Fibroblast of peridontal ligament (primary cell): ENCODE data around the gene SLC25A10.
"Not testable (repeated sequence)": the region's sequence is repeated elsewhere in the genome, so short reads cannot be mapped to it uniquely, and the experiment has no call there.

Source experiments
- DNase-seq: peaks from one replicate; pipeline ENCODE4 v3.0.0-alpha.2; 2010; ENCODE audit errors: extremely low read depth

SLC25A10 gene

DNA sequence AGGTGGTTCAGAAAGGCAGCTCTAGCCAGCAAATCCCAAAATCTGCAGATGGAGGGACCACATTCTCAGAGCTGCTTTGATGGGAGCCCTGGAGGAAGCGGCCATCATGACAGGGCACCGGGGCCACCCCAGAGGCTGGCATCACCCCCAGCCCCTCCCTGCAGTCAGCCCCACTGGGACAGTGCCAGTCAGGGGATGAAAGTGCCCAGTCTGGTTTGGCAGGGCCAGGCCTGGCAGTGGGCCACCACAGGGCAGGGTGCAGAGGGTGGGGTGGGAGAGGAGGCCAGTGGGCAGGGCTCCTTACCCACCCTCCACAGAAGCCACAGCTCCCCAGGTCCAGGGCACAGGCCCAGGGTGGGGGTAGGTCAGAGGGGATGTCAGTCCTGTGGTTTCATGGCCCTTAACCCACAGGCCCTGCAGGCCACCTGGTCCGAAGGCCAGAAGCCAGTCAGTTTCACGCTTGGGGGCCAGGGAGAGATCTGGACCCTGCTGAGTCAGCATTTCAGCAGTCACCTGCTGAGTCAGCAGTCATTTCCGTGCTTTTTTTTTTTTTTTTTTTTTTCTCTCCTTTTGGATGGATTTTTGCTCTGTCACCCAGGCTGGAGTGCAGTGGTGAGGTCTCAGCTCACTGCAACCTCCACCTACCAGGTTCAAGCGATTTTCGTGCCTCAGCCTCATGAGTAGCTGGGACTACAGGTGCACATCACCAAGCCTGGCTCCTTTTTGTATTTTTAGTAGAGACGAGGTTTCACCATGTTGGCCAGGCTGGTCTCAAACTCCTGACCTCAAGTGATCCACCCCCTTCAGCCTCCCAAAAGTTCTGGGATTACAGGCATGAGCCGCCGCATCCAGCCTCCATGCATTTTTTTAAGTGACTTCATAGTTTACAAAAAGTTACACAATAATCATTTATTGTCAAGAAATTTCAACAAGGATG, 10.4 kb downstream of the SLC25A10 start:
- no peak for DNase-seq

- no peak for DNase-seq
Measured at GRCh38 chr17:81723651-81724209, 11.6 kb downstream of the SLC25A10 start.

- DNase-seq, result no peak
Measured at GRCh38 chr17:81725439-81725838, 13.4 kb downstream of the SLC25A10 start.

DNA sequence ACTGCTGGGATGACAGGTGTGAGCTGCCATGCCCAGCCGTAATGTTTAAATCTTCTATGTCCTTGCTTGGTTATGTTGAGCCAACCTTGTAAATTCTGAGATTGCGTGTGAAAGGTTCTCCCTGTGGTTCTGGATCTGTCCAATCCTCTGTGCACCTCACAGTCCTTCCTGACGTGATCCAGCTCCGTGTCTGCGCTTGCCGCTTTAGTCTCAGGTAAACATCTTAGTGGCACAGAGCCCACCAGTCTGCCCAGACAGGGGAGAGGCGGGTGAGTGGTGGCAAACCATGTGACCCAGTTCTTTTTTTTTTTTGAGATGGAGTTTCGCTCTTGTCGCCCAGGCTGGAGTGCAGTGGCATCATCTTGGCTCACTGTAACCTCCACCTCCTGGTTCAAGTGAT, 13.9 kb downstream of the SLC25A10 start:
- DNase-seq, result no peak

DNA sequence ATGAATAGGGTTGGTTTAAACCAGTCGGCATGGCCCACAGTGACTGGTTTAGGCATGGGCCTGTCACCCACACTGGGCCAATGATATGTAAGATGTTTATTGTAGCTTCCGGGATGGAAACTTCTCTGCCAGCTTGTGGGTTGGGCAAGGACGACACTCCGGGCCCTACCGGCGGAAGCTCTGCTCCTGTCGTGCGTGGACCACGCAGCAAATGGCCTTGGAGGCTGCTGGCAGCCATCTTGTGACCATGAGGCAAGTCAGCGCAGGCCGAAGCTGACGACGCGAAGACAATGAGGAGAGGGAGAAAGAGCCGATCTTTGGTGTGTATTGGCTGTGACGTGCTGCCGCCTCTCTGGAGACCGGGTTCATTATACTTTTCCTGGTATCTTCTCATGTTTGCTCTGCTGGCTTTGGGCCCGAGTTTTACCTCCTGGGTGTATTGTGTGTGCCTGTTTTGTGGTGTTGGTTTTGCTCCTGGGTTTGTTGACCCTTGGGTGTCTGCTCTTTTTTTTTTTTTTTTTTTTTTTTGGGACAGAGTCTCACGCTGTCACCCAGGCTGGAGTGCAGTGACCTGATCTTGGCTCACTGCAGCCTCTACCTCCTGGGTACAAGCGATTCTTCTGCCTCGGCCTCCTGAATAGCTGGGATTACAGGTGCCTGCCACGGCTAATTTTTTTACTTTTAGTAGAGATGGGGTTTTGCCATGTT, 15.4 kb downstream of the SLC25A10 start:
- no peak for DNase-seq

GRCh38 chr17:81733507-81734404, 21.7 kb downstream of the SLC25A10 start:
- peak; percentile 61 for DNase-seq

DNA sequence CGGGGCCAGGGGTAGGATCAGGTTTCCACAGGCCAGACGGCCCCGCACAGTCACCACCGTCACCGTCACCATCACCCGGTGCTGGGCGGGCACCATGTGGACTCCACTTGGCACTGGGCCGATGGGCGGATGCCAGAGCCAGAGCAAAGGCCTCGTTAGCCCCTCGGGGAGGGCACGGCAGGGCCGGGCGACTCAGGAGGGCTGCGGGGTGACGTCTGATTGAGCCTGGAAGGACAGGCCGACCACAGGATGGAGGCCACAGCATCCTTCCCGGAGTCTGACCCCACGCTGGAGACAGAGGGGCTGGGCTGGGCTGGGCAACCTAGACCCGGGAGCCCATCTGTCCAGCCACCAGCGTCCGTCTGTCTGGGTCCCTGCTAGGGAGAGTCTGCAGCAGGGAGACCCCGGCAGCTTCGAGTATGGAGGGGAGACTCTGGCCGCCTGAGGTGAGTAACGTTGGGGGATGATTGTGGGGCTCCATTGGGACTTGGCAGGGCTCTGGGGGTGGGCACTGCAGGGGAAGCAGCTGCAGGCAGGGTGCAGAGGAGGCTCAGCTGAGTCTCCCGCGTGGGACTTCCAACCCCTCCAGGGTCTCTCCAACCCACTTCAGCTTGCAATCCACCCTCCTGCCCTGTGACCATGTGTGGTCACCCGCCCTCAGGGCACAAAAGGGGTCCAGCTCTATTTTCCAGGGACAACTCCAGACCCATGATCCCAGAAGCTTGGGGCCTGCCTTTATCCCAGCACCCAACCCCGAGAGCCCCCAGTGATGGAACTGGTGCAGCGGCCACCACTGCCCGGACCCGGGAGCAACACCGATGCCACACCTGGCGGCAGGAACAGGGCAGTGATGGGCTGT, 22.6 kb downstream of the SLC25A10 start:
- DNase-seq, result no peak

DNA sequence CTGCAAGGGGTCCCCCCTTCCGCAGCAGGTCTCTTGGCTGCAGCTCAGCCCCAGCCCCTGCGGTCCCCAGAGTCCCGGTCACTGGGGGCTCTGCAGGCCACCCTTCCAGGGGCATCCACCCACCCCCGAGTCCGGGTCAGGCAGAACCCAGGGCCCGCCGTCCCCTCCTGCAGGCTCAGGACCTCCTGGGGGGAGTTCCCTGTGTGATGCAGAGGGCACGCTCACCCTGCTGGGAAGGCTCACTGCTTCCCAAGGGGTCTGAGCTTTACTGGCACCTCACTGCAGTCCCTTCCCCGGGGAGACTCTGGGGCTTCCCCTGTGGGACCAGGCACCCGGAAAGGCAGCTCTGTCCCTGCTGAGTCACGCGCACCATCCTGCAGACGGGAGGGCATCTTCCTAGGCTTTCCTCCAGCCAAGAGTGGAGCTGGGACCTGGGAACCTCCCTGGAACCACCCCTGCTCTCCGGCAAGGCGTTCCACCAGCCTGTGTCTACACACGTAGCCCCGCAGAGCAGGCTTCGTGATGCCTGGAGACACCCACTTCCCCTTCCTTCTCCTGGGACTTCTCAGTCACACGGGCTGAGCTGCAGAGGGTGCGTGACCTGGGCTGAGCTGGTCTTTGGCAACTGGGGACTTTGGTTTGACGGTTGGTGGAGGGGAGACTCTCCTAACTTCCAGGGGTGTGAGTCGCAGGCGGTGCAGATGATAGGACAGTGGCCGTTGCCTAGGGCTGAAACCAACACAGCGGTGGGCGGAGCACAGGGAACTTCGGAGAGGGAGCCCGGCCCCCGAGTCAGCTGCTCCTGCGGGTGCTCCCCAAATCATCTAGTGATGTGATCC, 23.4 kb downstream of the SLC25A10 start:
- DNase-seq, result no peak

DNA sequence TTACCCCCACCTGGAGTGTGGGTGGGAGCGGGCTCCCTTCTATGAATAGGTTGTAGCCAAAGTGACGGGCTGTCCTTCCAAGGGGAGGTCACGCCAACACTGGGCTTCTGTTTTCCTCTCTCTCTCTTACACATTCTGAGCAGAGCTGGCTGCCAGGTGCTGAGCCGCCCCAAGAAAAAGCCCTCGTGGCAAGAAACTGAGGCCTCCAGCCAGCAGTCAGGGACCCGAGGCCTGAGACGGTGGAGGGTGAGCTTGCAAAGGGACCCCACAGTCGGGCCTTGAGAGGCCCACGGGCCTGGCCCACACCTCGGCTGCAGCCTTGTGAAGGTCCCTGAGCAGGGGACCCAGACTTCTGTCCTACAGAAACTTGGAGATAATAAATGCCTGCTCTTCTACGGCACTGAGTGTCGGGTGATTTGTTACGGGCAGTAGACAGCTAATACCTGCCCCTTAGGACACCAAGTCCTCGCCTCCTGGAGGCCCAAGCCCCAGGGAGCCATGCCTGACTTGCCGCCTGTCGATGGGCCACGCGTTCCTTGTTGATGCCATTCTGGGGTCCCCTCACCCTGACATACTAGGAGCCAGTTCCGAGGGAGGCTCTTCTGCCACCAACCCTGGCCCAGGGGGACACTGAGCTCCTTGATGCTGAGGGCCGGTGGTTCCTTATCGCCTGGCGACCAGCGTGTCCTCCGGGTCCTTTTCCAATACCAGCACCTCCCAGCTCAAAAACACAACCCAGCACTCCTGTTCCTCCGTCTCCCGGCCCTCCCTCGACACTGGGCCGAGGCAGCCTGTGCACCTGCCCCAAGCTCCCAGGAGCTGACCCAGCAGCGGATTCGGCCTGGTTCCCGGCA, 26.1 kb downstream of the SLC25A10 start:
- no peak for DNase-seq

DNA sequence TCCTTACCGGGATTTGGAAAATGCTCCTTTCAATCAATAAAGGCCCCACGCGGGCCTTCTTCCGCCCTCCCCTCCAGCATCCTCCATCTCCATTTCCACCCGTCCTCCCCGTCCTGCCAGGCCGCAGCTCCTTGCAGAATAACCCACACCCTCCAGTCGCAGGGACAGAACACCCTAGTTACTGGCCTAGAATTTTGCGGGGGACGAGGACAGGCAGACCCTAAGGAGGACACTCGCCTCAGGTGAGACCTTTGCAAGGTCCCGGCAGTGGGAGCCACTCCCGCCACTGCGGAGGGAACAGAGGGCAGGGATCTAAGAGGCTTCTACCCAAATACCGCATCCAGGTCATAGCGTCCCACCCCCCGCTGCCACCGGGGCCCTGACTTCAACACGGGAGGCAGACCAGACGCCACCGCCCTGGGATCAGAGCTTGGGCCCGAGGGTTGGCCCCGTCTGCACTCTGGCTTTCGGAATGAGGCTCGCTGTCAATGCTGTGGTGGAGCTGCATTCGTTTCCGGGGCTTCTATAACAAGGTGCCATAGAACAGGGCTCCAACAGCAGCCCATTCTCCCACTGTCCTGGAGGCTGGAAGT, 26.8 kb downstream of the SLC25A10 start:
- no peak for DNase-seq

- DNase-seq, result not testable (repeated sequence)
Measured at GRCh38 chr17:81739593-81739992, 27.5 kb downstream of the SLC25A10 start.

DNA sequence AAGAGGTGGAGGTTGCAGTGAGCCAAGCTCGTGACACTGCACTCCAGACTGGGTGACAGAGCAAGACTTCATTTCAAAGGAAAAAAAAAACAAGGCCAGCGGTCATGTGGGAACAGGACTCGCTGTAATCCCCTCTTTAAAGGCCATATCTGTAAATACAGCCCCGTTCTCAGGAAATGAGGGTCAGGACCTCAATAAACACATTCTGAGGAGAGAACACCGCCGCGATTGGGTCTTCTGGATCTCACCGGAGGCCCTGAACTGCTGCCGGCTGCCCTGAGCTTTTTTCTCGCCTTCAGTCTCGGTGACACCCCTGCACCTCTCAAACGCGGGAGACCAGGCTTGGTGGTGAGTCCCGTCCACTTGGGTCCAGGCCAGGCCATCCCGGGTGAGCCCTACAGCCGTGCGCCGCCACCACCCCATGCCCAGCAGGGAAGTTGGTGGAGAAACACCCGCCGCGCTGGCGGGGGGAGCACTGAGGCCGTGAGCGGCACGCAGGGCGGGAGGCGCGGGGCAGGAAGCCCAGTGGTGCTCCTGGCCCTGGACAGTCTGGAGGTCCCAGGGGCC, 28.4 kb downstream of the SLC25A10 start:
- DNase-seq, result no peak

DNA sequence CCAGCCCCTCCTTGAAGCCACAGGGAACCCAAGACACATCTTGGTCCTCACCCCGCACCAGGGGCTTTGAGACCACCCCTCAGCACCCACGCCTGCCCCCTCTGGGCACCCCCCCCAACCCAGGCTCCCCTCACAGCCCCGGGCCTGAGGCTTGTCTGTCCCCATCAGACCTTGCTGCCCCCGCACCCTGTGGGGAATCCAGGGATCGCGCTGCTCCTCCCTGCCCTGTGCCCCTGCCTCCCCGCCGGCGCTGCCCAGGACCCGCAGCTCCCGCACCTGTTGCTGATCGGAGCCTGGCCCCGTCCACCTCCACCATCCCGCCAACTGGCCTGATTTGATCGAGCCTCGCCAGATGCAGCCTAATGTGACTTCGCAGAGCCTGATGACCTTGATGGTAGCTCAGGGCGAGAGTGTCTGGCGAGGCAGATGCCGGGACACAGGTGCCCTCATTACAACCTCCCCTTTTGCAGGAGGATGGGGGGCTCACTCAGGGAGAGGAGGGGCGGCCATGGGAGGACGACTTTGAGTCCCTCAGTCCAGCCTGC, 29.0 kb downstream of the SLC25A10 start:
- DNase-seq, result no peak

DNA sequence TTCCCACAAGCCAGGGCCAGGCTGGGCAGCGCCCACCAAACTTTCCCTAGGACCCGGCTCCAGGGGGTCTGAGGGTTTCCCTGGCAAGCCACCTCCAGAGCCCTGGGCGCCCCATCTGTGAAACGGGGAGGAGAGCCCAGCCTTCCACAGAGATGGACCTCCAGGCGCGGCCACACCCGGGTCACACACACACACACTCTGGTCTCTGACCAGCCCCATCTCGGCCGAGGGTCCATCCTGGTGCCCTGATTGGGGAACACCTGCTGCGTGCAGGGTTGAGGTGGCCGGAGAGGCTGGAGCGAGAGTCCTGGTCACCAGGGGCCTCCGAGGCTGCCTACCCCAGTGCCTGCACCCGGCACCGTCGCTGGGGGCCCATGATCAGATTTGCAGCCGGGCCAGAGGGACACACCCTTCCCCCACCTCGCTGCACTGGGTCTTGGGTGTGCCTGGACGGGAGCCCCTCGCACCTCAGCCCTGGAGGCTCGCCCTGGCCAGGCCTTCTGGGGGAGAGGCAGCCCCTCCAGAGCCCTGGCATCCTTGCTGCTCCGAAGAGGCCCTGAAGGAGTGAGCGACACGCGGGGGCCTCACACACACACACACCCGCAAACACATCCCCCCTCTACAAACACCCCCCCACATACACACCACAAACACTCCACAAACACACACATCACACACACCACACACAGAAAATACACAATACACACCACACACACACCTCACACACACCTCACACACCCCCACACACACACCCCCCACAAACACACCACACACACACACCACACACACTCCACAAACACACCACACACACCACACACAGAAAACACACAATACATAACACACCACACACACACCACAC, 29.7 kb downstream of the SLC25A10 start:
- no peak for DNase-seq
